Pancreas (tissue), 10 donors: ENCODE data around the gene PI4KA. TPM values are rescaled to one million over a fixed set of nuclear protein-coding genes. Genes with fewer than 3 reads are reported as not detected.
"Not testable (repeated sequence)": the region's sequence is repeated elsewhere in the genome, so short reads cannot be mapped to it uniquely, and the experiment has no call there.

Source experiments
- ATAC-seq, 4 donors: fragments of 200-7000 bp; cut with Tn5 transposase; one replicate each; pipeline versions ENCODE4 v1.8.0 to v1.9.1; 2020; ENCODE audit warnings: mild to moderate bottlenecking in 4 of 4, moderate library complexity in 4 of 4
- DNase-seq, 6 donors: peaks; one replicate each; pipeline ENCODE4 v3.0.0-alpha.2; 2020
- FAIRE-seq: peaks from 2 replicates; lab custom pipeline; 2012; peaks lifted over from hg19 to GRCh38; lab: Jason Lieb, UNC
- H3K27ac ChIP-seq, 4 donors: fragments of 200-600 bp; sonication (generic); 1 replicate in 3 of 4; 2 replicates in 1 of 4; pipeline versions ENCODE4 v1.5.0 to v1.8.0; 2020
- H3K27me3 ChIP-seq, 4 donors: fragments of 200-600 bp; one replicate each; pipeline ENCODE4 v1.8.0; 2021
- H3K36me3 ChIP-seq, 3 donors: fragments of 200-600 bp; sonication (generic) in 1 of 3; one replicate each; pipeline versions ENCODE4 v1.5.0 to v1.8.0; 2020 to 2021
- H3K4me1 ChIP-seq, 3 donors: fragments of 200-600 bp; one replicate each; pipeline ENCODE4 v1.8.0; 2021
- H3K4me3 ChIP-seq, 4 donors: fragments of 200-600 bp; sonication (generic) in 2 of 4; one replicate each; pipeline versions ENCODE4 v1.5.0 to v1.8.0; 2020 to 2021
- H3K9me3 ChIP-seq, 4 donors: fragments of 200-600 bp; one replicate each; pipeline ENCODE4 v1.8.0; 2021
- WGBS, 2 donors: extraction: QIAGEN DNeasy Blood & Tissue Kit; methylation state at CpG; one replicate each; pipeline ENCODE4 v1.1.7; 2013; 5-methylcytosine and 5-hydroxymethylcytosine counted together
- intact Hi-C, 3 donors: fragments of 100-400 bp; cut with DNase I; formaldehyde crosslinking; loops; one replicate each; pipeline versions ENCODE4 v1.11.1 to v1.14.2; 2022
- polyA plus RNA-seq, 2 donors: library from polyadenylated mRNA; stranded (reverse); fragments of 200-250 nt; gene quantifications; one replicate each; pipeline ENCODE4 v1.2.3, GENCODE V29; 2013
- total RNA-seq, 6 donors: library from RNA; stranded (reverse); fragmentation: NEBNext Ultra II Directional in 4 of 6; extraction: Animal tissue kit (Norgen Biotek cat#: 25700) in 4 of 6; gene quantifications; one replicate each; pipeline versions ENCODE4 v1.2.1 to v1.2.4, GENCODE V29; 2021 to 2023
- TF ChIP-seq, protein P1 (sequence below), 4 donors: fragments of 200-600 bp; sonication (generic) in 3 of 4; IDR thresholded peaks; one replicate each; pipeline versions ENCODE4 v1.5.0 to v1.8.0; 2021; ENCODE audit warnings: antibody characterized with exemption in 4 of 4
- donor health status: healthy with polysubstance abuse.
- donor health status: DM: no; HTN: no; CAD: no; lungs with moderate emphysema.
- donor health status: DM: no; HTN: no; CAD: no.
- donor health status: control.
- donor health status: control.
- donor health status: Bipolar disorder and iron deficiency.
- donor health status: DM: yes; HTN: yes; CAD: no.
- donor health status: DM: no; HTN: no; CAD: no.
- donor health status: DM: no; HTN: no; CAD: no.
- donor health status: DM: yes; HTN: yes; CAD: no.

PI4KA gene
- total and polyA plus RNA-seq, 8 donors = 23.6 to 46.6 (median 32.0) TPM

DNA sequence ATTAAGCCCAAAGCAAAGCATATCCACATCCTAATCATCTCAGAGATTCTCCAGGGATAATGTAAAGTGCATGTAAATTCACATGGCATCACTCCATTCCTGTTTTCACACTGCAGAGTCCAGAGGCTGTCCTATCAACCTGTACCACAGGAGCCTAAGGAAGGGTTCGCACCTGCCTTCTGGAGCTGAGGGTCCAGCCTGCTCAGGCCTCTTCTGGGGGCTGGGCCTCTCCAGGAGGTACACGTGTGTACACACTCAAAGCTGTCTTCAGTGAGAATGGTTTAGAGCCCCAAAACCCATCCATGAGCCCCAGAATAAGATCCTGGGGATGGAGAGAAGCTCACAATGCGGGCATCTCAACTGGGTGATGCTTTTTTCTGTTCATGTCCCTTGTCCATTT lies 23.9 kb downstream of the PI4KA start:
- no peak for ATAC-seq
- intact Hi-C loops = no loop called here
- no peaks in the 10 kb centered on the region for H3K4me1 ChIP-seq
- TF ChIP-seq, protein P1, sequence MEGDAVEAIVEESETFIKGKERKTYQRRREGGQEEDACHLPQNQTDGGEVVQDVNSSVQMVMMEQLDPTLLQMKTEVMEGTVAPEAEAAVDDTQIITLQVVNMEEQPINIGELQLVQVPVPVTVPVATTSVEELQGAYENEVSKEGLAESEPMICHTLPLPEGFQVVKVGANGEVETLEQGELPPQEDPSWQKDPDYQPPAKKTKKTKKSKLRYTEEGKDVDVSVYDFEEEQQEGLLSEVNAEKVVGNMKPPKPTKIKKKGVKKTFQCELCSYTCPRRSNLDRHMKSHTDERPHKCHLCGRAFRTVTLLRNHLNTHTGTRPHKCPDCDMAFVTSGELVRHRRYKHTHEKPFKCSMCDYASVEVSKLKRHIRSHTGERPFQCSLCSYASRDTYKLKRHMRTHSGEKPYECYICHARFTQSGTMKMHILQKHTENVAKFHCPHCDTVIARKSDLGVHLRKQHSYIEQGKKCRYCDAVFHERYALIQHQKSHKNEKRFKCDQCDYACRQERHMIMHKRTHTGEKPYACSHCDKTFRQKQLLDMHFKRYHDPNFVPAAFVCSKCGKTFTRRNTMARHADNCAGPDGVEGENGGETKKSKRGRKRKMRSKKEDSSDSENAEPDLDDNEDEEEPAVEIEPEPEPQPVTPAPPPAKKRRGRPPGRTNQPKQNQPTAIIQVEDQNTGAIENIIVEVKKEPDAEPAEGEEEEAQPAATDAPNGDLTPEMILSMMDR (IDR thresholded peaks at IDR 0.05) = no peak
- H3K27me3 ChIP-seq = no peaks in the 10 kb centered on the region
- no peak overlapping the region for H3K4me3 ChIP-seq
- no peak for FAIRE-seq
- peaks cover 0 to 3% (median 0%) of the 10 kb centered on the region in 3 donors for H3K36me3 ChIP-seq
- no peak overlapping the region for H3K27ac ChIP-seq
- DNase-seq = no peak
- no peaks in the 10 kb centered on the region for H3K9me3 ChIP-seq
- WGBS, 2 donors = 90 to 92% methylated on average over 3 of the region's 3 CpGs

DNA sequence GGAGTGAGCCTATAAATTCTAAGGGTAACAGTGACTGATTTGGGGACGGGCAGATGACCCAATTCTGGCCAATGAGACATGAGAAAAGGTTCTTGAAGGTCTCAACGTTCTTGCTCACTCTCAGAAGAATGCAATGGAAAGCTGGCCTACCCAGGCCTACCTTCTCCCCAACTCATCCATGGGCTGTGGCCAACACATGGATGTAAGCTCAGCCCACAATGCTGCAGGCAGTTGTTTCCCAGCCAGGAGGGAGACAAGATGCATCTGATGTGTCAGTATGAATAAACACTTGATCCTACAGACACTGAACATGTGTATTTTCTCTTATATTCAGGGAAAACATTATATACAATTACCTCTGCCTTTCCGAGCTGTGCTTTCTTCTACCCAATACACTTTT lies 24.4 kb downstream of the PI4KA start:
- Histone ChIP-seq H3K27ac (no peak overlapping the region), H3K27me3 (no peaks in the 10 kb centered on the region), H3K4me3 (no peak overlapping the region), H3K4me1 (no peaks in the 10 kb centered on the region), H3K36me3 (peaks cover 0 to 3% (median 0%) of the 10 kb centered on the region in 3 donors), H3K9me3 (no peaks in the 10 kb centered on the region)
- DNase-seq = no peak
- TF ChIP-seq, protein P1 (IDR thresholded peaks at IDR 0.05) = no peak
- no peak for ATAC-seq
- FAIRE-seq = no peak
- intact Hi-C loops = no loop called here
- WGBS, 2 donors = 81 to 92% methylated on average over 3 of the region's 3 CpGs

DNA sequence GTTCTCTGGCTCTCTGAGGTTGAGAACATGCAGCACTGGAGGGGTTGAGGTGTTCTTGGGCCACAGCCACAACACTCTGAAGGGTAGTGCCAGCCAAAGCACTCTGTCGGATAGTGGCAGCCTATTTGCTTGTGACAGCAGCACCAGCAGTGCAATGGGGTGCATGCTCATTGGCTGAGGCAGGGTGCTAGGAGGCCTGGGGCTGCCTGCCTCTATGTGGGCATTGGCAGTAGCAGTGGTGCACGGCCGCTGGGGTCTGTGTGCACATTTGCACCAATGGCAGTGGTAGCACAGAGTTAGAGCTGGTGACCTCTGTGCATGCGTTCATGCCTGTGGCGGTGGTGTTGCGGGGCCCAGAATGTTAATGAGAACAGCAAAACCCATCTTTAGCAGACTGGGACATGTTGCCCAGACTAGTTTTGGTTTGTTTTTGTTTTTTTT lies 25.4 kb downstream of the PI4KA start:
- Histone ChIP-seq H3K27me3 (no peaks in the 10 kb centered on the region), H3K27ac (no peak overlapping the region), H3K4me3 (no peak overlapping the region), H3K36me3 (peaks cover 0 to 3% (median 0%) of the 10 kb centered on the region in 3 donors), H3K9me3 (no peaks in the 10 kb centered on the region), H3K4me1 (no peaks in the 10 kb centered on the region)
- DNase-seq = no peak
- intact Hi-C loops = no loop called here
- TF ChIP-seq, protein P1 (IDR thresholded peaks at IDR 0.05) = no peak
- WGBS, 2 donors = 96 to 99% methylated on average over 6 of the region's 6 CpGs
- no peak for ATAC-seq
- no peak for FAIRE-seq

DNA sequence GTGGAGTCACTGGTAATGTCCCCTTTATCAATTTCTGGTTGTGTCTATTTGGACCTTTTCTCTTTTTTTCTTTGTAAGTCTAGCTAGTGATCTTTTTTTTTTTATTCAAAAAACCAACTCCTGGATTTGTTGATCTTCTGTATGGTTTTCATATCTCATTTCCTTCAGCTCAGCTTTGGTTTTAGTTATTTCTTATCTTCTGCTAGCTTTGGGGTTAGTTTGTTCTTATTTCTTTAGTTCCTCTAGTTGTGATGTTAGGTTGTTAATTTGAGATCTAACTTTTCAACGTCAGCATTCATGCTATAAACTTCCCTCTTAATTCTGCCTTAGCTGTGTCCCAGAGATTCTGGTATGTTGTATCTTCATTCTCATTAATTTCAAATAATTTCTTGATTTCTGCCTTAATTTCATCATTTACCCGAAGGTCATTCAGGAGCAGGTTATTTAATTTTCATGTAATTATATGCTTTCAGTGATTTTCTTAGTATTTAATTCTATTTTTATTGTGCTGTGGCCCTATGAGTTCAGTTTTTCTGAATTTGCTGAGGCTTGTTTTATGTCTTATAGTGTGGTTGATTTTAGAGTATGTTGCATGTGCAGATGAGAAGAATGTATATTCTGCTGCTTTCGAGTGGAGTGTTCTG lies 29.0 kb downstream of the PI4KA start:
- no peak overlapping the region for H3K27ac ChIP-seq
- 91 to 93% methylated on average over 3 of the region's 3 CpGs for WGBS, 2 donors

DNA sequence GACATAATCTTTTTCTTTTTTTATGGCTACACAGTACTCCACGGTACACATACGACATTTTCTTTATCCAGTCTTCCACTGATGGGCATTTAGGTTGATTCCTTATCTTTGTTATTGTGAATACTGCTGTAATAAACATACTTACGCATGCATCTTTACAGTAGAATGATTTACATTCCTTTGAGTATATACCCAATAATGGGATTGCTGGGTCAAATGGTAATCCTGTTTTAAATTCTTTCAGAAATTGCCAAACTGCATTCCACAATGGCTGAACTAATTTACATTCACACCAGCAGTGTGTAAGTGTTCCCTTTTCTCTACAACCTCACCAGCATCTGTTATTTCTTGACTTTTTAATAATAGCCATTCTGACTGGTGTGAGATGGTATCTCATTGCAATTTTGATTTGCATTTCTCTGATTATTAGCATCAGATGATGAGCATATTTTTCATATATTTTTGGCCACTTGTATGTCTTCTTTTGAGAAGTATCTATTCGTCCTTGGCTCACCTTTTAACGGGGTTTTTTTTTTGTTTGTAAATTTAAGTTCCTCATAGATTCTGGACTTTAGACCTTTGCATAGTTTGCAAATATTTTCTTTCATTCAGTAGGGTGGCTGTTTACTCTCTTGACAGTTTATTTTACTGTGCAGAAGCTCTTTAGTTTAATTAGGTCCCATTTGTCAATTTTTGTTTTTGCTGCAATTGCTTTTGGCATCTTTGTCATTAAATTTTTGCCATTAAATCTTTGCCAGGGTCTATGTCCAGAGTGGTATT lies 32.0 kb downstream of the PI4KA start:
- 78 to 80% methylated on average over 5 of the region's 5 CpGs for WGBS, 2 donors
- H3K27ac ChIP-seq, FAIRE-seq, H3K36me3 ChIP-seq, ATAC-seq, intact Hi-C loops, H3K9me3 ChIP-seq, H3K4me1 ChIP-seq, H3K27me3 ChIP-seq, DNase-seq, H3K4me3 ChIP-seq: not testable (repeated sequence)

More for the DNA sequence above, 29.0 kb downstream of the PI4KA start:
- ATAC-seq (no peak), DNase-seq (no peak), FAIRE-seq (no peak)
- H3K4me3 ChIP-seq = no peak overlapping the region
- H3K27me3 ChIP-seq = no peaks in the 10 kb centered on the region
- TF ChIP-seq, protein P1 (IDR thresholded peaks at IDR 0.05) = no peak
- no peaks in the 10 kb centered on the region for H3K9me3 ChIP-seq
- intact Hi-C loops = no loop called here
- H3K4me1 ChIP-seq = no peaks in the 10 kb centered on the region
- peaks cover 0 to 3% (median 0%) of the 10 kb centered on the region in 3 donors for H3K36me3 ChIP-seq
